GM21360 (cell line): Measurements from ENCODE around the gene GALNT9.
"Not testable (repeated sequence)": the region's sequence is repeated elsewhere in the genome, so short reads cannot be mapped to it uniquely, and the experiment has no call there.

Experiments used
- ATAC-seq: cut with Tn5 transposase; IDR thresholded peaks from one replicate; pipeline ENCODE4 v1.9.1; 2021; ENCODE audit warnings: mild to moderate bottlenecking, moderate library complexity; ENCODE audit not compliant: unreplicated experiment

Gene GALNT9

DNA sequence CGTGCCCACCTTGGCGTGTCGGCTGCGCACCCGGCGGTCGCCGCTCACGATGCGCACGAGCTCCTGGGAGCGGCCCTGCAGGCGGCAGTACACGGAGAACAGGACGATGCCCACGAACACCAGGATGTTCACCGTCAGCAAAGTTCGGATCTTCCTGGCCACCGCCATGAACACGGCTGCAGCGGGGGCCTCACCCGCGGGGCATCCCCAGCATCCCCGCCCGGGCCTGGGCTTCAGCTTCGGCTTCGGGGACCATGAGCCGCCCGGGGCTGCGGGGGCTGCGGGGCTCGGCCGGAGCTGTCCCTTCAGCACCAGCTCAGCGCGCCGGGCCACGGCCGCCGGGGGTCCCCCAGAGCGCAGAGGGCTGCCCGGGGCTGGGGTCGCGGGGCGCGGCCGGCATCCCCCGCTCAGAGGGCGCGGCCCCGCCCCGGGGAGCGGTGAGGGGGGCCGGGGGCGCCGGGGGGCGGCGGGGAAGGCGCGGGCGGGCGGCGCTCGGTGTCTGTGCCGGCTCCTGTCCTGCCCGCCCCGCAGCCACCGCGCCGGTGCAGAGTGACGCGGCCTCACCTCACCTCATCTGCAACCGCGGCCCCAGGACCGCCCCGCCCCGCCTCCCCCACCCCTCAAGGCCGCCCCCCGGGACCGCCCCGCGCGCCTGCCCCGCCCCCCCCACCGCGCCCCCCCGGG is at the start of gene GALNT9:
Gene GALNT9 (minus strand): TSS at position 554 of the 684 bp plus-strand sequence. CDS start 386 bp downstream, at position 168.
- no peak for ATAC-seq

DNA sequence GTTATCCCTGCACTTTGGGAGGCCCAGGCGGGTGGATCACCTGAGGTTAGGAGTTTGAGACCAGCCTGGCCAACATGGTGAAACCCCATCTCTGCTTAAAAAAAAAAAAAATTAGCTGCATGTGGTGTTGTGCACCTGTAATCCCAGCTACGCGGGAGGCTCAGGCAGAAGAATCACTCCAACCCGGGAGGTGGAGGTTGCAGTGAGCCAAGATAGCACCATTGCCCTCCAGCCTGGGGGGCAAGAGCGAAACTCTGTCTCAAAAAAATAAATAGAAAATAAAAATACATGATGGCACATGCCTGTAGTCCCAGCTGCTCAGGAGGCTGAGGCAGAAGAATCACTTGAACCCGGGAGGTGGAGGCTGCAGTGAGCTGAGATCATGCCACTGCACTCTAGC is 49.7 kb upstream of the GALNT9 start:
- not testable (repeated sequence) for ATAC-seq

- ATAC-seq: no peak
Observed at GRCh38 chr12:132377147-132377546, 47.8 kb upstream of the GALNT9 start.

DNA sequence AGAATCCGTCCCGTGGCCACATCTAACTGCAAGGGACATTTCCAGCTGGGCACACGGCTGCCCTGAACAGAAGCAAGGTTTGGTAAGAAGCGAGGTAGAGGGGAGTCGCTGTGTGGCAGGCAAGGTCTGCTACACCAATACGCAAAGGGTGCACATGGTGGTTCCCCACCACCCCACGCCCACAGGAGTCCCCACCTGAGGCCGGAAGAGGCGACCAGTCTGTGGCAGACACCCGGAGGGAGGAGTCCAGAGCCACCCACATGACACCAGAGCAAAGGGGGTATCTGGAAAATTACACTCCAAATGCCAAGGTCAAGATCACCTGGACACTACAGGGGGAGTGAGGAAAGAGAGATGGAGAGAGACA is 47.1 kb upstream of the GALNT9 start:
- no peak for ATAC-seq

- no peak for ATAC-seq
Observed at GRCh38 chr12:132375747-132376463, 46.5 kb upstream of the GALNT9 start.

DNA sequence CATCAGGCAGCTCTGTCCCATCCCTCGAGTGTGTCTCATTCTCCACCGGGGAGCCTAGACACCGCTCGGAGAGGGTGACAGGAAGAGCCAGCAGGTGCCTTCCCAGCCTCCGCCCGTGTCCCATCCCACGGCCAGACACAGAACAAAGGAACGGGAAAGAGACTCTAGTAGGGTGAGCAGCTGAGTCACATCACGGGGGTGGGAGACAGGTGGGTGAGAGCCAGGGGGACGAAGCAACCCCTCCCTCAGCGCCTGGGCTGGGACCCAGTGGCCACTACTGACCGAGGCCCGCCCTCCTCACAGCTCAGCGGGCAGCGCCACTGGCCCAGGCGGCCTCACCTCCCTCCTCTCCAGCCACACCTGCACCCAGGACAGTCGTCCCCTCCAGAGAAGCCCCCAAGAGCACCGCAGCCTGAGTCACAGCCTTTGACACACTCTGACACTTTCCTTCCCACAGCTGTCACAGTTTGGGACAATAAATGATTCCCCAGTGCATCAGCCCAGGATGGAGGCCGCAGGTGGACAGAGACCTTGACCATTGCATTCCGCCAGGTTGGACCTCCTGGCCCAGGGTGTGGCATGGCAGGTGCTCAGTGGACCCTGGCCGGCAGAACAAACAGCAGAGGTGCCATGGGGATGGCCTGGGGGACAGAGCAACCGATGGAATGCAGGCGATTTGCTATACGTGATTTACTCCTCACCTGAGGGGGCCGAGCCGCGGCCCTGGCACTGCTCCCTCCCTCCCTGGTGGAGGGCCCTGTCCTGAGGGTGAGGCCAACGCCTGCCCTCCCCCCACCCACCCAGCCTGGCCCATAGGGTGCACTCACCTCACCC is 45.4 kb upstream of the GALNT9 start:
- no peak for ATAC-seq

DNA sequence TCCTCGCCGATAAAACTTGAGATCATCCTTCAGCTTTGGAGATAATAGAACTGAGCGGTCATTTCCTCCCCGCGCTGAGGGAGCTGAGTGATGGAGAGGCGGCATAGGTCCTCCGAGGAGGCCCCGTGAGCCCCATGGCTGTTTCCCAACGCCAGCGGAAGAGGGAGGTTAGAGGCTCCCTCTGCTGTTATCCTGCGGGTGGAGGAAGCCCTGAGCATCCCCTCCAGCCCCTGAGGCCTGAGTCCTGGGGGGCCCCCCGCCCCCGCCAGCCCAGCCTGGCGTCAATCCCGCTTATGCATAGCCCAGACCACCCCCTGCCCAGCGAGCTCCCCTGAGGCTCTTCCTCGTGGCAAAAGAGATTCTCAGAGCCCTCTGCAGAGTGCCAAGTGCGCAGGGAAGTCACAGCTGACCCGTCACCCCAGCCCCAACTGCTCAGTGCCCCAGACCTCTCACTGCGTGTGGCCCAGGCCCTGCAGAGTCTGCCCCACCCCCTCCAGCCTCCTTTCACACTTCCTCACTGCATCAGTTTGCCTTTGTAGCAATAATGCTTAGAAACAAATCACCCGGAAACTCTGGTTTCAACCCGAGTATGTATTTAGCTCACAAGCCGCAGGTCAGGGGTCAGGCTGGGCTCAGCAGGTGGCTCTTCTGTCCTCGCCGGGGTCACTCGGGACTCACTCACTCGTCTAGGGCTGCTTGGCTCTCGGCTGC is 44.7 kb upstream of the GALNT9 start:
- no peak for ATAC-seq

- no peak for ATAC-seq
Observed at GRCh38 chr12:132367852-132368251, 38.5 kb upstream of the GALNT9 start.

DNA sequence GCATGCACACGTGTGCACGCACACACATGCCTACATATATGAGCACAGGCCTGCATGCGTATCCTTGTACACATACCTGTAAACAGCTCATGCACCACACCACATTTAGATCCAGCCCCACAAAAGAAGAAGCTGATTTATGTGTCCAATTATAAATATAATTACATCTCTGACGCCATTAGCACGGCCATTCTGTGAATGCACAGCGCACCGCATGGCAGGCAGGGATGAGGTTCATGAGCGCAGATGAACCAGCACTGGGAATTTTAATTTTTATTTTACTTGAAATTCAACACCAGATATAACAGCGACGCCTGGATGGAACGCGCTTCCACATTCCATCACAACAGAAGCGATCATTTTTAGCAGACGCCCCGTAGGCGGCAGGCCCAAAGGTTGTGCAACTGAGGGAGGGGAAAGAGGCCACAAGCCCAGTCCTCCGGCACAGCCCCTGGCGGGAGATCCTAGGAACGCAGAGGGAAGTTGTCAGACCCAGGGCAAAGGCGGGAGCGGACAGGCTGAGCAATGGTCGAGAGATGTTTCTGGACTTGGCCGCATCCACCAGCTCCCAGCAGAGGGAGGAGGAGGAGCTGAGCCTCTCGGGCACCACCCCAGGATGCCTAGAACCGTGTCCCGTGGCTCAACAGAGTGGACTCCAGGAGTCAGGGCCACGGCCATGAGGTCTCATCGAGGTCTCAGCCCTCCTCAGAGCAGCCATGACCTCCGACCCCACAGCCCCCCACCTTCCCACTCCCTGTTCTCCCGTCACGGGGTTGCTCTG is 37.9 kb upstream of the GALNT9 start:
- ATAC-seq: no peak

DNA sequence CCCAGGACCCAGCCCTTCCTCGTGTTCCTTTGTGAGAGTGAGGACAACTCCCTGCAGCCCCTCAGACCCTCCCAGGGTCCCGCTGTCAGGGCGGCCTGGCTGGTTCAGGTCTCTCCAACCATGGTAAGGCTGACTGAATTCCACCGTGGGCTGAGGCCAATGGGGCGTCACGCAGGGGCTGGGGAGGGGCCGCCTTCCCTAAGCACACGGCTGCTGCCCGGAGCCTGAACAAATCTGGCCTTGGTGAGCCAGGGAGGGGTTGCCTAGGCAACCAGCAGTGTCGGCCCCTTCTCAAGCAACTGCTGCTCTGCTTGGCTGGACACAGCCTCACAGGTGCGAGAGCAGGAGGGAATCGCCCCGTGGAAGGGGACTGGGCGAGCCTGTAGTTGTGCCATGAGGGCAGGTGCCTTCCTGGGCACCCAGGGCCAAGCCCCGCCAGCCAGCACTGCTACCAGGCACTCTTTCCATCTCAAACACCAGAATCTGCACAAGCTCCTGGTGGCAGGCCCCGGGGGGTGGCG is 37.0 kb upstream of the GALNT9 start:
- ATAC-seq: no peak

DNA sequence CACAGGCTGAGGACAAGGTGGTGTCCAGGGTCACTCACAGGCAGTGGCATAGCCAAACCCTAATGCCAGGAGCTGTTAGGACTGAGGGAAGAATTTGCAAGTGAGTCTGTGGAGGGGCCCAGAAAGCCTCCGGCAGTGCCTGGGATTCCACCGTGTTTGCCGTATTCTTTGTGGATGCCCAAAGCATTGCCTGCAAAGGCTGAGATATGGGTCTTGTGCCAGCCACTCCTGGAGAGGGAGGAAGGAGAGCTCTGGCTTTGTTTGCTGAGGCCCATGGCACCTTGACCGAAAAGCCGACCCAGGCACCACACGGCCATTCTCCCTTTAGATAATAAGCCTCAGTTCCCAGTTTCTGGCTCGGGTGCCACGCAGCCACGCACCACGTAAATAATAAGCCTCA is 35.8 kb upstream of the GALNT9 start:
- no peak for ATAC-seq

DNA sequence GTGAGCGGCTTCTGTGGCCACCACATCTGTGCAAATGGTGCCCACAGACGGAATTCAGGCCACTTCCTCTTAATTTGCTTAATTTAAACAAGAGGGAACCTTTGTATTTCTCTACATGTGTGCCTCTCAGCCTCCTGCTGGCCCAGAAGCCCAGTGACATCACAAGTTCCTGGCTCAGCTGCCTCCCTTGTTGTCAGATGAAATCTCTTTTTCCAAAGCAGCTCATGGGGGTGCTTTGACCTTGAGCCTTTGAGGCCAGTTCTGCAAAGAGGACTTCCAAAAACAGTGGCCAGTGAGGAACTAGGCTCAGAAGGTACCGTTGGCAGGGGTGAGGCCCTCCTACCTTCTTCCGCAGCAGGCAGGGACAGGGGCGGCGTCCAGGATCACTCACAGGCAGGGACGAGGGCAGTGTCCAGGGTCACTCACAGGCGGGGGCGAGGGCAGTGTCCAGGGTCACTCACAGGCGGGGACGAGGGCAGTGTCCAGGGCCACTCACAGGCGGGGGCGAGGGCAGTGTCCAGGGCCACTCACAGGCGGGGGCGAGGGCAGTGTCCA is 35.0 kb upstream of the GALNT9 start:
- ATAC-seq: no peak

DNA sequence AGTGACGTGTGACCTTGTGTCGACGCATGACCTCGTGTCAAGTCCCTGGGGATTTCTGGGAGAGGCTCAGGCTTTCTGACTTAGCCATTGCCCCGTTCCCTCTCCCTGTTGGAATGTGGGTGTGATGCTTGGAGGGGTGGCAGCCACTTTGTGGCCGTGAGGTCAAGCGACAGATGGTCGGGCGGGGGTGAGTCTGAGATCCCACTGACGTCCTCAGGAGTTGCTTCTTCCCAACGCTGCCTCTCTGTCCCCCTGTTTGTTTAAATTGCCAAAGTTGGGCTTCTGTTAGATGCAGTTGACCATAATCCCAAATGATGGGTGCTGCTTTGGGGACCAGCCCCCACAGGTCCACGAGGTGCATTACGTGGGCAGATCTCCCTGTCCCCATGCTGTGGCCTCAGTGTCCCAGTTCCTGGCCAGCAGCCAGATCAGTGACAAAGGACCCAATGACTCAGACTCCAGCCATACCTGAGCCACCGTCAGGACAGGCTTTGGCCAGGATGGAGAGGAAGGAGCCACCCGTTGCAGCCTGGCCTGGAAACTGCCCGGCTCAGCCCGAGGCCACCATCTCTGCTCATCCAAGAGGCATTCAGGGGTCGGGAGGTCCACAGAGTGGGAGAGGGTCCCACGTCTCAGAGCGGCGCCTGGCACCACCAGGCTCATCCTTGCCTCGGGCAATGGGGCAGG is 34.4 kb upstream of the GALNT9 start:
- ATAC-seq: no peak

GRCh38 chr12:132362996-132363660 is 33.7 kb upstream of the GALNT9 start:
- ATAC-seq: no peak

- ATAC-seq: no peak
Observed at GRCh38 chr12:132360906-132361777, 31.8 kb upstream of the GALNT9 start.

GRCh38 chr12:132360410-132360809 is 31.0 kb upstream of the GALNT9 start:
- no peak for ATAC-seq

- no peak for ATAC-seq
Observed at GRCh38 chr12:132359971-132360370, 30.6 kb upstream of the GALNT9 start.

GRCh38 chr12:132359551-132359950 is 30.2 kb upstream of the GALNT9 start:
- no peak for ATAC-seq
